Thymus (tissue), 11 donors: Measurements from ENCODE around the gene SLC38A11. TPM values are rescaled to one million over a fixed set of nuclear protein-coding genes. Genes with fewer than 3 reads are reported as not detected.

ENCODE experiments used
- DNase-seq, 9 donors: peaks; one replicate each; pipeline ENCODE4 v3.0.0-alpha.2; 2013; ENCODE audit warnings: low spot score in 9 of 9, low read depth in 6 of 9, missing footprints in 1 of 9
- H3K27ac ChIP-seq, 2 donors: one replicate each; pipeline ENCODE4 v1.5.1; 2013; ENCODE audit warnings: control low read depth in 1 of 2, low read depth in 1 of 2, low read length in 1 of 2, mild to moderate bottlenecking in 1 of 2, moderate library complexity in 1 of 2
- H3K27me3 ChIP-seq, 2 donors: one replicate each; pipeline ENCODE4 v1.5.1; 2013; ENCODE audit warnings: low read length in 1 of 2; ENCODE audit not compliant: control insufficient read depth in 2 of 2, insufficient read depth in 1 of 2
- H3K36me3 ChIP-seq, 2 donors: one replicate each; pipeline ENCODE4 v1.5.1; 2013; ENCODE audit warnings: low read length in 1 of 2, mild to moderate bottlenecking in 1 of 2, moderate library complexity in 1 of 2; ENCODE audit not compliant: control insufficient read depth in 2 of 2, insufficient read depth in 2 of 2
- H3K4me1 ChIP-seq, 2 donors: one replicate each; pipeline ENCODE4 v1.5.1; 2013; ENCODE audit warnings: low read length in 2 of 2; ENCODE audit not compliant: control insufficient read depth in 2 of 2, insufficient read depth in 2 of 2
- H3K4me3 ChIP-seq, 2 donors: one replicate each; pipeline ENCODE4 v1.5.1; 2013; ENCODE audit warnings: low read length in 2 of 2, control low read depth in 1 of 2, mild to moderate bottlenecking in 1 of 2
- H3K9me3 ChIP-seq, 2 donors: one replicate each; pipeline ENCODE4 v1.5.1; 2013; ENCODE audit warnings: low read length in 1 of 2, mild to moderate bottlenecking in 1 of 2; ENCODE audit not compliant: control insufficient read depth in 2 of 2, insufficient read depth in 1 of 2
- WGBS: extraction: QIAGEN DNeasy Blood & Tissue Kit; methylation state at CpG from one replicate; pipeline ENCODE4 v1.1.7; 2013; 5-methylcytosine and 5-hydroxymethylcytosine counted together
- polyA plus RNA-seq: library from polyadenylated mRNA; stranded (reverse); fragments of 200-250 nt; gene quantifications from one replicate; pipeline ENCODE4 v1.2.3, GENCODE V29; 2013
- total RNA-seq: library from RNA; stranded (reverse); fragments of 120-200 nt; gene quantifications from one replicate; pipeline ENCODE4 v1.2.4, GENCODE V29; 2013
- donor health status: healthy.

The SLC38A11 gene
- total and polyA plus RNA-seq, 2 donors = 0.05 to 0.64 TPM

DNA sequence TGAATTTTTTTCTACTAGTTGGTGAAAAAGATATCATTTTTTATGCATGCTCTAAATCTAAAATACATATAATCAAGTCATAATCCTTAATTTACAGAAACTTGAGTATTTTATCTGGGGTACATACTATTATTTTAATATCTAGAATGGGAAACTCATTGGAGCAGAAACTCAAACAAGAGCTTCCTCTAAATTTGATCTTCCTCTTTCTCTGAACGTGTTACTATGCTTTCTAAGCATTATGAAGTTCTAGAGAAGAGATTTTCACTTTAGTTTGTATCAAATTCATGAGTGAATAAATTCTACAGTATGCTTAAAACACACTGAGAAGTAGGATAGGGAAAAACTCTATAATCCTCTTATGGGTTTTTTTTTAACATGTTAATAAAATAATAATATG lies 20.6 kb upstream of the SLC38A11 start:
- no peaks in the 10 kb centered on the region for H3K9me3 ChIP-seq
- no peak overlapping the region for H3K4me3 ChIP-seq
- no peak overlapping the region for H3K27ac ChIP-seq
- H3K4me1 ChIP-seq = no peaks in the 10 kb centered on the region
- no peaks in the 10 kb centered on the region for H3K27me3 ChIP-seq
- H3K36me3 ChIP-seq = no peaks in the 10 kb centered on the region
- no peak for DNase-seq
- WGBS = 5% methylated on average over 1 of the region's 1 CpG

DNA sequence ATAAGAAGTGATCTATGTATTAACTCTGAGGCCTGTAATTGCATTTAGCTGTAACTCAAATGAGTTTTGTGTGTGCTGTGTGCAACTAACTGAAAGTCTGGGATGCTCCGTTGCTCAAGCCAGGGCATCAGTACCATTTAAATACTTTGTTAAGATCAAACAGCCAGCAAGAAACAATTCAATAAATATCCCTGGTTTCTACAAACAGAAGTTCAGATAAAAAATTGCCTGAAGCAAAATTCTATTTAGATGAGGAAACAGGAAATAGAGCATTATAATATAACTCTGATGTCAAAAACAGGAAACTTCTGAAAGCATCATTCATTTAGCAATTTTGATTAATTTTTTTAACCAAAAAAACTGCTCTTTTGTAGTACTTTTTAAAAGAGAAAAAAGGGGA lies 18.9 kb upstream of the SLC38A11 start:
- Histone ChIP-seq H3K4me1 (no peaks in the 10 kb centered on the region), H3K36me3 (no peaks in the 10 kb centered on the region), H3K9me3 (no peaks in the 10 kb centered on the region), H3K27me3 (no peaks in the 10 kb centered on the region), H3K27ac (no peak overlapping the region), H3K4me3 (no peak overlapping the region)
- 89% methylated on average over 1 of the region's 1 CpG for WGBS
- no peak for DNase-seq

DNA sequence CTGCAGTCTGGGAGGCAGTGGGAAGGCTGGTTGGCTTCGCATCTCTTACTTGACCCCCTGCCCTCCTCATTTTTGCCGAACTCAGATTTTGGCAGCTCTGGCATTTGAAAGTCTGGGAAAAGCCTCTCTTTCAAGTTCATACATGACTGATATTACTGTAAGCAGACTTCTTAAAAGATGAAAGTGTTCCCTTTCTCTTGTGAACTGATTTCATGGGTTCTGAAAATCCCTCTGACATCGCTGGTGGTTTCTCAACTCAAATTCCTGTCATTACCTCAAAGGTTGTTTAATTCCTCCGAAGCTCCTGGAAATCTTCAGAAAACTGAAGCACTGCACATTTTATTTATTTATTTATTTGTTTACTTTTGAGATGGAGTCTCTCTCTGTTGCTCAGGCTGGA lies 16.9 kb upstream of the SLC38A11 start:
- Histone ChIP-seq H3K36me3 (no peaks in the 10 kb centered on the region), H3K27ac (no peak overlapping the region), H3K4me1 (no peaks in the 10 kb centered on the region), H3K9me3 (peaks cover 0 to 2% of the 10 kb centered on the region in 2 donors), H3K4me3 (no peak overlapping the region), H3K27me3 (no peaks in the 10 kb centered on the region)
- 98% methylated on average over 4 of the region's 4 CpGs for WGBS
- DNase-seq = peak in 1 of 9 donors; percentile 13

DNA sequence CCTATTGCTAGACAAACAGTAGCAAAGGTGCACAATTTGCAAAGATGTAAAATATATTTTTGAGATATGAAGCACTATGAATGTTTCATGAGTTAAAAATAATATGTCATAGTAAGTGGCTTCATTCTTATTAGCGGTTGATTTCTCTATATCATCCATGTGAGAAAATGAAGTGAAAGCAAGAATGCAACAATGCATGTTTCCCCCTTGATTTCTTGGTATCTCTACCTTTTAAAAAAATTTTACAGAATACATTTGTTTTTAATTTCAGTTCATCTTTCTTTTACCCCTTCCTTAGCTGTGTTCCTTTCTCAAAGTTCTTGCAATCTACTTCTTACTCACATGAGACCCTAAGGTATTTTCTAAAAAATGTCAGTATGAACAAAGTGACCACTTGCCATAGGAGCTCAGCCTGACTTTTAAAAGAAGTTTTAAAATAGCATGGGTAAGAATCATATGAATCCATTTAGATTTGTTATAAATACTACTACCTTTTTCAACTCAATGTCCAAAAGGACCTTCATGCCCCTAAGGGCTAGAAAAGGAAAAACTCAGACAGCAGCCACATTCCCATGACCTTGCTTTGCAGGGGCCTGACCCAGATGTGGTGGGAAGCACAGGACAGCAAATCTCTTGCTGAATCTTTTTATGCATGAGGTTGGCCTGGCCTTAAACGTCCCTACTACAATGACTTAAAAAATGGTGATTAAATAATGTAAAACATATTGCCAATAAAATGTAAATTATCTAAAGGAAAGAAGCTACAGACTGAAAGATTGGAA lies 14.8 kb upstream of the SLC38A11 start:
- DNase-seq = no peak
- no peaks in the 10 kb centered on the region for H3K4me1 ChIP-seq
- H3K27me3 ChIP-seq = no peaks in the 10 kb centered on the region
- WGBS = 96% methylated on average over 2 of the region's 2 CpGs
- peaks cover 0 to 2% of the 10 kb centered on the region in 2 donors for H3K9me3 ChIP-seq
- no peak overlapping the region for H3K27ac ChIP-seq
- no peak overlapping the region for H3K4me3 ChIP-seq
- H3K36me3 ChIP-seq = no peaks in the 10 kb centered on the region

GRCh38 chr2:164967781-164968228 lies 12.5 kb upstream of the SLC38A11 start:
- WGBS = over 99% methylated on average over 2 of the region's 2 CpGs
- no peaks in the 10 kb centered on the region for H3K27me3 ChIP-seq
- no peak for DNase-seq
- no peaks in the 10 kb centered on the region for H3K36me3 ChIP-seq
- no peak overlapping the region for H3K4me3 ChIP-seq
- H3K4me1 ChIP-seq = no peaks in the 10 kb centered on the region
- peaks cover 0 to 2% of the 10 kb centered on the region in 2 donors for H3K9me3 ChIP-seq
- H3K27ac ChIP-seq = no peak overlapping the region

- Histone ChIP-seq H3K27me3 (no peaks in the 10 kb centered on the region), H3K36me3 (no peaks in the 10 kb centered on the region), H3K27ac (no peak overlapping the region), H3K4me1 (no peaks in the 10 kb centered on the region), H3K4me3 (no peak overlapping the region), H3K9me3 (peaks cover 0 to 2% of the 10 kb centered on the region in 2 donors)
- 96% methylated on average over 2 of the region's 2 CpGs for WGBS
- no peak for DNase-seq
These were observed 12.0 kb upstream of the SLC38A11 start for GRCh38 chr2:164967361-164967760.

- WGBS = 29% methylated on average over 1 of the region's 1 CpG
- H3K9me3 ChIP-seq = peaks cover 0 to 2% of the 10 kb centered on the region in 2 donors
- no peaks in the 10 kb centered on the region for H3K27me3 ChIP-seq
- DNase-seq = peak in 1 of 9 donors; percentile 21
- H3K4me3 ChIP-seq = no peak overlapping the region
- H3K27ac ChIP-seq = no peak overlapping the region
- no peaks in the 10 kb centered on the region for H3K36me3 ChIP-seq
- H3K4me1 ChIP-seq = no peaks in the 10 kb centered on the region
These were observed 9.4 kb upstream of the SLC38A11 start for GRCh38 chr2:164964700-164965099.

DNA sequence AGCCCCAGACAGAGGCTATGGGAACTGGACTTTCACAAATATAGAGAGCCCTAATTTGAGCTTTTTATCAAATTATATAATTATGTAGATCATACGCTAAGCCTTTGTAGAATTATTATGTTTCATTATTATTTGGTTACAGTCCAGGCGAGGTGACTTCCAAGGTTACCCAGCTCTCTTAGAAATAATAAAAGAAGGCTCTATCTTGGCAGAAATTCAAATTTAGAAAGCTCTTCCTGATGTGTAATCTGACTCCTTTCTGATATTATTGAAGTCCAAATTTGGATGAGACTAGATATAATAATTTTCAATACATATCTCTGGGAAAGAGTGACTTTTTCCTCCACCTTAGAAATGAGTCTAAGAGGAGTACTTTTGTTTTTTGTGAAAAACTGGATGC lies 4.8 kb upstream of the SLC38A11 start:
- Histone ChIP-seq H3K4me3 (no peak overlapping the region), H3K36me3 (no peaks in the 10 kb centered on the region), H3K27me3 (peaks cover 0 to 1% of the 10 kb centered on the region in 2 donors), H3K4me1 (no peaks in the 10 kb centered on the region), H3K27ac (no peak overlapping the region), H3K9me3 (no peaks in the 10 kb centered on the region)
- 95% methylated on average over 2 of the region's 2 CpGs for WGBS
- no peak for DNase-seq

DNA sequence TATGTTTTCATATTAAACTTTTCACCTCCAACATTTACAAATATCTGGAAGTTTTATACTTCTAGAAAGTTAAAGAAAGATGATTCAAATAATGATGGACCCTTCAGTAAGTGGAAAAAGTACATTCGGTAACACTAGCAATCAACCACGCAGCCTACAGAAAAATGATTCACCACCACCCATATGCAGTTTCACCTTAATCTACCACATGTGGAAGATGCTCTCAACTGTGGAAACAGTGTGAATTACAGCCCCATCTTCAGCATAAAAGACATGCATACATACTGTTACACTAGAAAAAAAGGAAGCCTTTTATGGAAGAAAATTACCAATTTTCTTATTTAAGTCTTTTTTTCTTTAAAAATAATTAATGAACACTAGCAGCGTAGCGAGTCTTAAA lies 1.1 kb downstream of the SLC38A11 start:
- Histone ChIP-seq H3K36me3 (no peaks in the 10 kb centered on the region), H3K27ac (no peak overlapping the region), H3K27me3 (peaks cover 0 to 5% of the 10 kb centered on the region in 2 donors), H3K4me1 (no peaks in the 10 kb centered on the region), H3K9me3 (no peaks in the 10 kb centered on the region), H3K4me3 (no peak overlapping the region)
- WGBS = 97% methylated on average over 4 of the region's 4 CpGs
- no peak for DNase-seq
